Astrocyte of the spinal cord (primary cell): Measurements from ENCODE around the gene LINC00237.

Experiments
- DNase-seq: peaks from one replicate; pipeline ENCODE4 v3.0.0; 2011; ENCODE audit warnings: low read depth, low spot score
- H3K4me3 ChIP-seq: 2 replicates; pipeline ENCODE4 v1.5.1; 2011; ENCODE audit warnings: low read depth, mild to moderate bottlenecking, low read length, moderate library complexity
- in situ Hi-C: cut with HindIII; loops from 2 replicates; pipeline ENCODE4 v1.10.0; 2017; ENCODE audit warnings: low sequenced_read_pairs
- TF ChIP-seq, protein P1 (sequence below): IDR thresholded peaks from 2 replicates; pipeline ENCODE4 v1.5.1; 2012; ENCODE audit warnings: low read depth, mild to moderate bottlenecking, low read length, inconsistent platforms

LINC00237 gene

DNA sequence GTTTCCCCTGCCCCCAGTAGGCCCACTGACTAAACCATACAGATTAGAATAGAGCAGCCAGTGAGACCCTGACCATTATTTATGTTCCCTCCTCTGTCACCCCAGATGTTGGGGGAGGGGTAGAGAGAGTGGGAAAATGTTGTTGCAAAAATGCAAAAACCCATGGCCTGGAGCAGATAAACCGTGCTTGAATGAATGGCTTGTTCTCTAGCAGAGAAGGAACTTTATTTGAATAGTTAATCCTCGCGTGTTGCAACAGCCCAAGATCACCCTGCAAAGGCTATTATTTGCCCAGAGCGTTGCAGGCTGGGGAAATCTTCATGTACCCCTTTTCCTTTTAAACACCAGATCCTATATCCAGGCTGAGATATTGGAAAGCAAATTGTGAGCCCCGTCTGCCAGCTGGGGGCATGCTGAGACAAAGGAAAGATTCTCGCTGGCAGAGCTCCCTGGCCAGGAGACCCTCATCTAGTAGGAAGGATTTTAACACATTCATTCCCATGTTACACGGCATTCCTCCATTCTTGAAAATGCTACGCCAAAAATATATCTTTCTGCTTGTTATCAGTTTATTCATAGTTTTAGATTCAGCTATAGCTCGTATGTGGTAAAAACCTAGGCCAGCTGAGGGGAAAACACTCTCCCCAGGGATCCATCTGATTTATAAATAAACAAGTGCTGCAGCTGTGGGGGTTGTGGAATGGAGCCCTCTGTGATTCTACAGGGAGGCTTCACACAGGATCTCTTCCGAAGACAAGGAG lies 53.0 kb downstream of the LINC00237 start:
- TF ChIP-seq, protein P1, sequence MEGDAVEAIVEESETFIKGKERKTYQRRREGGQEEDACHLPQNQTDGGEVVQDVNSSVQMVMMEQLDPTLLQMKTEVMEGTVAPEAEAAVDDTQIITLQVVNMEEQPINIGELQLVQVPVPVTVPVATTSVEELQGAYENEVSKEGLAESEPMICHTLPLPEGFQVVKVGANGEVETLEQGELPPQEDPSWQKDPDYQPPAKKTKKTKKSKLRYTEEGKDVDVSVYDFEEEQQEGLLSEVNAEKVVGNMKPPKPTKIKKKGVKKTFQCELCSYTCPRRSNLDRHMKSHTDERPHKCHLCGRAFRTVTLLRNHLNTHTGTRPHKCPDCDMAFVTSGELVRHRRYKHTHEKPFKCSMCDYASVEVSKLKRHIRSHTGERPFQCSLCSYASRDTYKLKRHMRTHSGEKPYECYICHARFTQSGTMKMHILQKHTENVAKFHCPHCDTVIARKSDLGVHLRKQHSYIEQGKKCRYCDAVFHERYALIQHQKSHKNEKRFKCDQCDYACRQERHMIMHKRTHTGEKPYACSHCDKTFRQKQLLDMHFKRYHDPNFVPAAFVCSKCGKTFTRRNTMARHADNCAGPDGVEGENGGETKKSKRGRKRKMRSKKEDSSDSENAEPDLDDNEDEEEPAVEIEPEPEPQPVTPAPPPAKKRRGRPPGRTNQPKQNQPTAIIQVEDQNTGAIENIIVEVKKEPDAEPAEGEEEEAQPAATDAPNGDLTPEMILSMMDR, result no peak
- no peak for DNase-seq
- H3K4me3 ChIP-seq, result no peak overlapping the region
- in situ Hi-C loops, result no loop called here

DNA sequence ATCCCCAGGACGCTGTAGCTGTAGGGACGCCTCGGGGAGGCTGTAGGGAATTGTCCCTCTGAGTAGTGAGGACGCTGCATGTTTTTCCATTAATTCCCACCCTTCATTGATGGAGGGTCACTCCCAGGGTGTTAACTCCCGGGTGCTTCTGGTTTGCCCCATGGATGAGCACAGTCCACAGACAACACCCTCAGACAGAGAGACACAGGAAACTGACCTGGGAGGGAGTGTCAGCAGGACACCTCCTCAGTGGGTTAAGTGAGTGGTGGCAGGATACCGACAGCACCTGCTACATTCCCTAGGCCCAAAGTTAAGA lies 53.5 kb downstream of the LINC00237 start:
- in situ Hi-C loops, result no loop called here
- no peak for DNase-seq
- no peak overlapping the region for H3K4me3 ChIP-seq
- TF ChIP-seq, protein P1, result no peak

DNA sequence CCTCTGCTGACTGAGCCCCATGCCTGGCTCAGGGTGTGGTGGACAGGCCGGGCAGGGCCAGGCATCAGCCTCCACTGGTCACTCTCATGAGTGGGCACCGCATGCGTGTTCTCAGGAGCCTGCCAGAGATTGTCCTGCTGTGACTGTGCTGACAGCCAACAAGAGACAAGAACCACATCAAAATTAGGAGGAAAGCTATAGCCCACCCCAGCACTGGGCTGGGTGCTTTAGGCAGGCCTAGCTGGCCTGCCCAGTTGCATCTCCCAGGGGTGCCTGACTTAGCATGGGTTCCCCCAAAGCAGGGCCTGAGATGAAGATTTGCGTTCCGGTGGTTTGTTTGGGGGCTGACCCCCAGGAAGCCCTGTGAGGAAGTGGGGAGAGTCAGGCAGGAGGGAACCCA lies 53.9 kb downstream of the LINC00237 start:
- no peak overlapping the region for H3K4me3 ChIP-seq
- DNase-seq, result no peak
- TF ChIP-seq, protein P1, result no peak
- in situ Hi-C loops, result no loop called here

- TF ChIP-seq, protein P1, result no peak
- in situ Hi-C loops, result no loop called here
- H3K4me3 ChIP-seq, result no peak overlapping the region
- no peak for DNase-seq
Observed at GRCh38 chr20:21050710-21051109, 55.4 kb downstream of the LINC00237 start.

GRCh38 chr20:21049305-21049828 lies 56.8 kb downstream of the LINC00237 start:
- H3K4me3 ChIP-seq, result no peak overlapping the region
- TF ChIP-seq, protein P1, result no peak
- in situ Hi-C loops, result no loop called here
- DNase-seq, result no peak

GRCh38 chr20:21048841-21049273 lies 57.3 kb downstream of the LINC00237 start:
- no peak overlapping the region for H3K4me3 ChIP-seq
- DNase-seq, result no peak
- in situ Hi-C loops, result no loop called here
- TF ChIP-seq, protein P1, result peak; percentile 26
